Fibroblast of villous mesenchyme (primary cell): Measurements from ENCODE around the gene LDHA. TPM values are rescaled to one million over a fixed set of nuclear protein-coding genes. Genes with fewer than 3 reads are reported as not detected.
A peak's percentile ranks its signal among the peaks of the same experiment; 100 is the strongest.
"Not testable (repeated sequence)": the region's sequence is repeated elsewhere in the genome, so short reads cannot be mapped to it uniquely, and the experiment has no call there.

ENCODE experiments used
- DNase-seq: peaks from one replicate; pipeline ENCODE4 v3.0.0-alpha.2; 2010; ENCODE audit warnings: low read depth
- H3K4me3 ChIP-seq: 2 replicates; pipeline ENCODE4 v1.5.1; 2011; ENCODE audit warnings: low read depth, mild to moderate bottlenecking, low read length
- CTCF ChIP-seq: IDR thresholded peaks from 2 replicates; pipeline ENCODE4 v1.5.1; 2012; ENCODE audit warnings: low read depth, mild to moderate bottlenecking, low read length; ENCODE audit not compliant: insufficient read depth
- total RNA-seq: library from RNA; depleted of rRNA; stranded (reverse); fragments of >200 nt; gene quantifications from 2 replicates; pipeline ENCODE4 v1.2.3, GENCODE V29; 2012

Gene LDHA
- total RNA-seq, 1 donor: 586 TPM

- no peak for TF ChIP-seq CTCF
- H3K4me3 ChIP-seq: no peak overlapping the region
These were observed 9.7 kb downstream of the LDHA start for GRCh38 chr11:18404062-18404461.

GRCh38 chr11:18407400-18407799 lies 13.0 kb downstream of the LDHA start:
- not testable (repeated sequence) for H3K4me3 ChIP-seq
- peak; percentile 37 for DNase-seq

More at GRCh38 chr11:18404062-18404461, 9.7 kb downstream of the LDHA start:
- no peak for DNase-seq

GRCh38 chr11:18408558-18409291 lies 14.4 kb downstream of the LDHA start:
- H3K4me3 ChIP-seq: no peak overlapping the region
- peak; percentile 3 for DNase-seq
- no peak for TF ChIP-seq CTCF

- TF ChIP-seq CTCF: no peak
- DNase-seq: no peak
These were observed 22.1 kb downstream of the LDHA start for GRCh38 chr11:18416459-18416858.

GRCh38 chr11:18419040-18419439 lies 24.7 kb downstream of the LDHA start:
- no peak overlapping the region for H3K4me3 ChIP-seq
- no peak for DNase-seq
- TF ChIP-seq CTCF: no peak

More at GRCh38 chr11:18416459-18416858, 22.1 kb downstream of the LDHA start:
- no peak overlapping the region for H3K4me3 ChIP-seq

- TF ChIP-seq CTCF: no peak
- DNase-seq: no peak
- H3K4me3 ChIP-seq: no peak overlapping the region
These were observed 25.7 kb downstream of the LDHA start for GRCh38 chr11:18420067-18420466.

- no peak overlapping the region for H3K4me3 ChIP-seq
- no peak for TF ChIP-seq CTCF
- DNase-seq: no peak
These were observed 32.9 kb downstream of the LDHA start for GRCh38 chr11:18427240-18427639.
